GM12878 (cell line): ENCODE measurements around the gene CA11. TPM values are rescaled to one million over a fixed set of nuclear protein-coding genes. Genes with fewer than 3 reads are reported as not detected.

Experiments
- ATF2 ChIP-seq: IDR thresholded peaks from 2 replicates; pipeline ENCODE4 v1.6.1; 2012; ENCODE audit warnings: low read length, inconsistent platforms
- ATF3 ChIP-seq: IDR thresholded peaks from 2 replicates; pipeline ENCODE4 v1.6.1; 2011; ENCODE audit warnings: low read depth, mild to moderate bottlenecking, low read length, moderate library complexity, borderline replicate concordance; ENCODE audit errors: extremely low read depth
- CEBPZ ChIP-seq: fragments of 150-350 bp; IDR thresholded peaks from 2 replicates; pipeline ENCODE4 v1.6.1; 2016; ENCODE audit warnings: low read depth, low read length
- EP300 ChIP-seq, 2 experiments: fragments of 150-350 bp in 1 of 2; IDR thresholded peaks; 2 replicates each; pipeline ENCODE4 v1.6.1; 2011 to 2012; ENCODE audit warnings: low read depth in 2 of 2, low read length in 2 of 2, borderline replicate concordance in 1 of 2, improper control_type of control experiment in 1 of 2, inconsistent platforms in 1 of 2; ENCODE audit not compliant: control insufficient read depth in 1 of 2
- HDGF ChIP-seq: fragments of 450-650 bp; IDR thresholded peaks from 2 replicates; pipeline ENCODE4 v1.6.1; 2016; ENCODE audit warnings: antibody characterized with exemption
- MXI1 ChIP-seq: fragments of 150-350 bp; IDR thresholded peaks from 2 replicates; pipeline ENCODE4 v1.6.1; 2011; ENCODE audit warnings: low read depth, mild to moderate bottlenecking, inconsistent platforms, low read length, improper control_type of control experiment
- MYB ChIP-seq: fragments of 150-350 bp; IDR thresholded peaks from 2 replicates; pipeline ENCODE4 v1.6.1; 2014; ENCODE audit warnings: mild to moderate bottlenecking, low read depth, low read length, borderline replicate concordance
- NR2F1 ChIP-seq: fragments of 450-650 bp; conservative IDR thresholded peaks from 2 replicates; pipeline ENCODE4 v1.6.1; 2017; ENCODE audit warnings: mild to moderate bottlenecking
- PAX5 ChIP-seq: IDR thresholded peaks from 2 replicates; pipeline ENCODE4 v1.6.1; 2011; ENCODE audit warnings: low read depth, low read length, borderline replicate concordance
- SKIL ChIP-seq: fragments of 450-650 bp; IDR thresholded peaks from 2 replicates; pipeline ENCODE4 v1.6.1; 2017; ENCODE audit warnings: mild to moderate bottlenecking, low read depth, inconsistent platforms; ENCODE audit not compliant: poor library complexity, severe bottlenecking
- SMAD1 ChIP-seq: fragments of 450-650 bp; IDR thresholded peaks from 2 replicates; pipeline ENCODE4 v1.6.1; 2018; ENCODE audit warnings: mild to moderate bottlenecking, low read depth; ENCODE audit not compliant: partially characterized antibody
- SREBF2 ChIP-seq: IDR thresholded peaks from 2 replicates; pipeline ENCODE4 v1.6.1; 2012; ENCODE audit warnings: mild to moderate bottlenecking, low read length
- USF2 ChIP-seq: IDR thresholded peaks from 2 replicates; pipeline ENCODE4 v1.6.1; 2011; ENCODE audit warnings: low read depth, low read length, improper control_type of control experiment, borderline replicate concordance
- ZBTB40 ChIP-seq: fragments of 450-650 bp; IDR thresholded peaks from 2 replicates; pipeline ENCODE4 v1.6.1; 2016; ENCODE audit warnings: mild to moderate bottlenecking, moderate library complexity, borderline replicate concordance
- ZNF274 ChIP-seq: IDR thresholded peaks from one replicate; pipeline ENCODE4 v1.8.0; 2011; ENCODE audit not compliant: insufficient read length, insufficient read depth
- polyA plus RNA-seq, 11 experiments: library from polyadenylated mRNA; depleted of rRNA in 4 of 11; unstranded in 6 of 11; stranded (reverse) in 5 of 11; fragments of >200 nt; fragmentation: Nextera tagmentation in 4 of 11; fragmentation: Illumina TruSeq in 1 of 11; extraction: Ambion mirVana in 4 of 11; extraction: Trizol in 1 of 11; gene quantifications; 1 replicate in 1 of 11; 2 replicates in 10 of 11; pipeline versions ENCODE4 v1.2.1 to v1.2.3, GENCODE V29; 2011 to 2016; ENCODE audit warnings: inconsistent platforms in 2 of 11, missing spikeins in 2 of 11, low read depth in 1 of 11
- total RNA-seq, 4 experiments: library from RNA; depleted of rRNA in 3 of 4; stranded (reverse); fragments of >200 nt in 3 of 4; fragmentation: Illumina TruSeq in 1 of 4; extraction: Trizol in 1 of 4; gene quantifications; 2 replicates each; pipeline versions ENCODE4 v1.2.1 to v1.2.3, GENCODE V29; 2013 to 2021

The CA11 gene
- total and polyA plus RNA-seq, 10 of the 15 experiments (the other 5 are each of a cell fraction or from before 2014, with no cell fraction given) = 1.7 to 7.5 (median 2.4) TPM

- no peak; the same call in 1 of the 2 replicates for TF ChIP-seq ZBTB40
- TF ChIP-seq SMAD1 = no peak
- no peak for TF ChIP-seq SKIL
- peak; percentile 99 for TF ChIP-seq HDGF
- TF ChIP-seq ATF3 = 0 out of 2 replicates have a peak, but pooled peaks have one; percentile 18
- no peak; a peak in 2 of 4 replicates for TF ChIP-seq EP300 (IDR thresholded peaks at IDR 0.05; ENCODE audit: borderline replicate concordance in 1 of 2, control insufficient read depth in 1 of 2, low read depth in 2 of 2, low read length in 2 of 2)
- peak; percentile 71 for TF ChIP-seq CEBPZ
- no peak for TF ChIP-seq SREBF2
- peak; percentile 86 for TF ChIP-seq MXI1
- TF ChIP-seq NR2F1 = no peak
- no peak for TF ChIP-seq ZNF274
- peak; percentile 64 for TF ChIP-seq USF2
- no peak for TF ChIP-seq MYB
- TF ChIP-seq ATF2 = no peak
- peak; percentile 97 for TF ChIP-seq PAX5
Observed at GRCh38 chr19:48637449-48637947, 8.5 kb downstream of the CA11 start (continued).
